ENCODE measurements around the gene CREB3. TPM values are rescaled to one million over a fixed set of nuclear protein-coding genes. Genes with fewer than 3 reads are reported as not detected.

The CREB3 gene
- total and polyA plus RNA-seq, 2 experiments from 2014 or later: 20.3 to 32.4 TPM

DNA sequence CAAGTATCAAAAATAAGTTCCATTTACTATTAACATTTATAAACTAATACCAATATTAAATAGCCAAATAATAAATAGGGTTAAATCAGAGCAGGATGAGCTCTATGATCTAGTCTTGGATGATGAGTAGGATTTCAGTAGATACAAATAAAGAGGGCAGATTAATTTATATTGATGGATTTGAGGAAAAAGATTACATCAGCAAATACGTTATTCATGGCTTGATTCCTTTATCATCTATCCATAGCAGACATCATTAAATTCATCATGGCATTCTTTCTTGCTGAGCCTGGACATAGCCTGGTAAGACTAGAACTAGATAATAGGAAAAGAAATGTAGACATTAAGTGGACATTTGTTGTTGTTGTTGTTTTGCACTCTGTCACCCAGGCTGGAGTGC lies 35.0 kb downstream of the CREB3 start:
- no peak for DNase-seq (ENCODE audit: low spot score)
- Histone ChIP-seq H3F3A (replicated peaks; ENCODE audit: low read depth) (no peaks in the 10 kb centered on the region), H3K4me1 (ENCODE audit: insufficient read depth) (no peaks in the 10 kb centered on the region; the same call in 1 of the 2 replicates), H3K36me3 (ENCODE audit: insufficient read depth) (no peaks in the 10 kb centered on the region), H3K27me3 (ENCODE audit: insufficient read depth) (no peaks in the 10 kb centered on the region), H3K4me3 (no peak overlapping the region), H2AFZ (no peak overlapping the region), H3K27ac (ENCODE audit: low read depth) (no peak overlapping the region), H3K4me2 (no peak overlapping the region), H3K9me2 (ENCODE audit: insufficient read depth) (no peaks in the 10 kb centered on the region), H3K79me2 (replicated peaks; ENCODE audit: insufficient read depth) (peaks cover 24% of the 10 kb centered on the region), H4K20me1 (replicated peaks; ENCODE audit: insufficient read depth) (peaks cover 3% of the 10 kb centered on the region; the same call in 1 of the 2 replicates)
- TF ChIP-seq, protein P1, sequence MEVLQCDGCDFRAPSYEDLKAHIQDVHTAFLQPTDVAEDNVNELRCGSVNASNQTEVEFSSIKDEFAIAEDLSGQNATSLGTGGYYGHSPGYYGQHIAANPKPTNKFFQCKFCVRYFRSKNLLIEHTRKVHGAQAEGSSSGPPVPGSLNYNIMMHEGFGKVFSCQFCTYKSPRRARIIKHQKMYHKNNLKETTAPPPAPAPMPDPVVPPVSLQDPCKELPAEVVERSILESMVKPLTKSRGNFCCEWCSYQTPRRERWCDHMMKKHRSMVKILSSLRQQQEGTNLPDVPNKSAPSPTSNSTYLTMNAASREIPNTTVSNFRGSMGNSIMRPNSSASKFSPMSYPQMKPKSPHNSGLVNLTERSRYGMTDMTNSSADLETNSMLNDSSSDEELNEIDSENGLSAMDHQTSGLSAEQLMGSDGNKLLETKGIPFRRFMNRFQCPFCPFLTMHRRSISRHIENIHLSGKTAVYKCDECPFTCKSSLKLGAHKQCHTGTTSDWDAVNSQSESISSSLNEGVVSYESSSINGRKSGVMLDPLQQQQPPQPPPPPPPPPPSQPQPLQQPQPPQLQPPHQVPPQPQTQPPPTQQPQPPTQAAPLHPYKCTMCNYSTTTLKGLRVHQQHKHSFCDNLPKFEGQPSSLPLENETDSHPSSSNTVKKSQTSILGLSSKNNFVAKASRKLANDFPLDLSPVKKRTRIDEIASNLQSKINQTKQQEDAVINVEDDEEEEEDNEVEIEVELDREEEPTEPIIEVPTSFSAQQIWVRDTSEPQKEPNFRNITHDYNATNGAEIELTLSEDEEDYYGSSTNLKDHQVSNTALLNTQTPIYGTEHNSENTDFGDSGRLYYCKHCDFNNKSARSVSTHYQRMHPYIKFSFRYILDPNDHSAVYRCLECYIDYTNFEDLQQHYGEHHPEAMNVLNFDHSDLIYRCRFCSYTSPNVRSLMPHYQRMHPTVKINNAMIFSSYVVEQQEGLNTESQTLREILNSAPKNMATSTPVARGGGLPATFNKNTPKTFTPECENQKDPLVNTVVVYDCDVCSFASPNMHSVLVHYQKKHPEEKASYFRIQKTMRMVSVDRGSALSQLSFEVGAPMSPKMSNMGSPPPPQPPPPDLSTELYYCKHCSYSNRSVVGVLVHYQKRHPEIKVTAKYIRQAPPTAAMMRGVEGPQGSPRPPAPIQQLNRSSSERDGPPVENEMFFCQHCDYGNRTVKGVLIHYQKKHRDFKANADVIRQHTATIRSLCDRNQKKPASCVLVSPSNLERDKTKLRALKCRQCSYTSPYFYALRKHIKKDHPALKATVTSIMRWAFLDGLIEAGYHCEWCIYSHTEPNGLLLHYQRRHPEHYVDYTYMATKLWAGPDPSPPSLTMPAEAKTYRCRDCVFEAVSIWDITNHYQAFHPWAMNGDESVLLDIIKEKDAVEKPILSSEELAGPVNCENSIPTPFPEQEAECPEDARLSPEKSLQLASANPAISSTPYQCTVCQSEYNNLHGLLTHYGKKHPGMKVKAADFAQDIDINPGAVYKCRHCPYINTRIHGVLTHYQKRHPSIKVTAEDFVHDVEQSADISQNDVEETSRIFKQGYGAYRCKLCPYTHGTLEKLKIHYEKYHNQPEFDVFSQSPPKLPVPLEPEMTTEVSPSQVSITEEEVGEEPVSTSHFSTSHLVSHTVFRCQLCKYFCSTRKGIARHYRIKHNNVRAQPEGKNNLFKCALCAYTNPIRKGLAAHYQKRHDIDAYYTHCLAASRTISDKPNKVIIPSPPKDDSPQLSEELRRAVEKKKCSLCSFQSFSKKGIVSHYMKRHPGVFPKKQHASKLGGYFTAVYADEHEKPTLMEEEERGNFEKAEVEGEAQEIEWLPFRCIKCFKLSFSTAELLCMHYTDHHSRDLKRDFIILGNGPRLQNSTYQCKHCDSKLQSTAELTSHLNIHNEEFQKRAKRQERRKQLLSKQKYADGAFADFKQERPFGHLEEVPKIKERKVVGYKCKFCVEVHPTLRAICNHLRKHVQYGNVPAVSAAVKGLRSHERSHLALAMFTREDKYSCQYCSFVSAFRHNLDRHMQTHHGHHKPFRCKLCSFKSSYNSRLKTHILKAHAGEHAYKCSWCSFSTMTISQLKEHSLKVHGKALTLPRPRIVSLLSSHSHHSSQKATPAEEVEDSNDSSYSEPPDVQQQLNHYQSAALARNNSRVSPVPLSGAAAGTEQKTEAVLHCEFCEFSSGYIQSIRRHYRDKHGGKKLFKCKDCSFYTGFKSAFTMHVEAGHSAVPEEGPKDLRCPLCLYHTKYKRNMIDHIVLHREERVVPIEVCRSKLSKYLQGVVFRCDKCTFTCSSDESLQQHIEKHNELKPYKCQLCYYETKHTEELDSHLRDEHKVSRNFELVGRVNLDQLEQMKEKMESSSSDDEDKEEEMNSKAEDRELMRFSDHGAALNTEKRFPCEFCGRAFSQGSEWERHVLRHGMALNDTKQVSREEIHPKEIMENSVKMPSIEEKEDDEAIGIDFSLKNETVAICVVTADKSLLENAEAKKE (CRISPR knock-in tag; IDR thresholded peaks at IDR 0.05): no peak
- TF ChIP-seq, protein P2, sequence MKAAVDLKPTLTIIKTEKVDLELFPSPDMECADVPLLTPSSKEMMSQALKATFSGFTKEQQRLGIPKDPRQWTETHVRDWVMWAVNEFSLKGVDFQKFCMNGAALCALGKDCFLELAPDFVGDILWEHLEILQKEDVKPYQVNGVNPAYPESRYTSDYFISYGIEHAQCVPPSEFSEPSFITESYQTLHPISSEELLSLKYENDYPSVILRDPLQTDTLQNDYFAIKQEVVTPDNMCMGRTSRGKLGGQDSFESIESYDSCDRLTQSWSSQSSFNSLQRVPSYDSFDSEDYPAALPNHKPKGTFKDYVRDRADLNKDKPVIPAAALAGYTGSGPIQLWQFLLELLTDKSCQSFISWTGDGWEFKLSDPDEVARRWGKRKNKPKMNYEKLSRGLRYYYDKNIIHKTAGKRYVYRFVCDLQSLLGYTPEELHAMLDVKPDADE (IDR thresholded peaks at IDR 0.05): no peak
- TF ChIP-seq POLR2AphosphoS5 (IDR thresholded peaks at IDR 0.05; ENCODE audit: low read depth): no peak
- no peak for TF ChIP-seq EZH2 (IDR thresholded peaks at IDR 0.05; ENCODE audit: low read depth, unreplicated experiment)
- TF ChIP-seq EZH2phosphoT487 (IDR thresholded peaks at IDR 0.05; ENCODE audit: unreplicated experiment): no peak
- H3K27ac Mint-ChIP-seq: no peak overlapping the region
- no peaks in the 10 kb centered on the region for H3K27me3 Mint-ChIP-seq (ENCODE audit: insufficient read depth, low read depth, poor library complexity)
- no peaks in the 10 kb centered on the region for H3K9me3 Mint-ChIP-seq
- peaks cover 7% of the 10 kb centered on the region; the same call in 1 of the 3 replicates for H3K4me1 Mint-ChIP-seq
- H3K4me3 Mint-ChIP-seq: no peak overlapping the region
- no peaks in the 10 kb centered on the region for H3K36me3 Mint-ChIP-seq (ENCODE audit: low read depth)
- no peak for ATAC-seq
